Liver (tissue), 9 donors: ENCODE results near the gene PRSS16. TPM values are rescaled to one million over a fixed set of nuclear protein-coding genes. Genes with fewer than 3 reads are reported as not detected.

Experiments used
- DNase-seq: peaks from one replicate; pipeline ENCODE4 v3.0.0-alpha.2; 2017; ENCODE audit warnings: low spot score
- H3K27ac ChIP-seq, 2 donors: one replicate each; pipeline ENCODE4 v1.7.0; 2013; ENCODE audit warnings: inconsistent platforms in 2 of 2, low read length in 2 of 2, control low read depth in 1 of 2, low read depth in 1 of 2, mild to moderate bottlenecking in 1 of 2
- H3K27me3 ChIP-seq, 4 donors: one replicate each; pipeline versions ENCODE4 v1.6.1 to v1.7.0; 2013; ENCODE audit warnings: low read length in 3 of 4, inconsistent platforms in 1 of 4, mild to moderate bottlenecking in 1 of 4, moderate library complexity in 1 of 4; ENCODE audit not compliant: control insufficient read depth in 4 of 4, insufficient read depth in 4 of 4
- H3K36me3 ChIP-seq, 4 donors: one replicate each; pipeline versions ENCODE4 v1.6.1 to v1.7.0; 2013; ENCODE audit warnings: low read length in 3 of 4, mild to moderate bottlenecking in 3 of 4, low read depth in 1 of 4, moderate library complexity in 1 of 4; ENCODE audit not compliant: control insufficient read depth in 4 of 4, insufficient read depth in 3 of 4
- H3K4me1 ChIP-seq, 4 donors: one replicate each; pipeline versions ENCODE4 v1.6.1 to v1.7.0; 2013; ENCODE audit warnings: low read length in 3 of 4, mild to moderate bottlenecking in 3 of 4, moderate library complexity in 1 of 4; ENCODE audit not compliant: control insufficient read depth in 4 of 4, insufficient read depth in 4 of 4
- H3K4me3 ChIP-seq, 3 donors: one replicate each; pipeline versions ENCODE4 v1.6.1 to v1.7.0; 2013; ENCODE audit warnings: low read length in 3 of 3, control low read depth in 1 of 3, low read depth in 1 of 3, mild to moderate bottlenecking in 1 of 3
- H3K9ac ChIP-seq, 2 donors: one replicate each; pipeline ENCODE4 v1.7.0; 2013; ENCODE audit warnings: low read length in 2 of 2, mild to moderate bottlenecking in 2 of 2, moderate library complexity in 2 of 2, control low read depth in 1 of 2, low read depth in 1 of 2
- H3K9me3 ChIP-seq, 4 donors: one replicate each; pipeline versions ENCODE4 v1.6.1 to v1.7.0; 2013; ENCODE audit warnings: low read length in 3 of 4; ENCODE audit not compliant: control insufficient read depth in 4 of 4
- EGR1 ChIP-seq, 2 donors: IDR thresholded peaks; 2 replicates each; pipeline ENCODE4 v1.6.1; 2016 to 2018; ENCODE audit warnings: antibody characterized with exemption in 2 of 2, low read depth in 2 of 2
- FOXA1 ChIP-seq: IDR thresholded peaks from 2 replicates; pipeline ENCODE4 v1.6.1; 2016; ENCODE audit warnings: antibody characterized with exemption
- FOXA2 ChIP-seq: IDR thresholded peaks from 2 replicates; pipeline ENCODE4 v1.6.1; 2016; ENCODE audit warnings: antibody characterized with exemption
- GABPA ChIP-seq, 2 donors: IDR thresholded peaks in 1 of 2; conservative IDR thresholded peaks in 1 of 2; 2 replicates each; pipeline ENCODE4 v1.6.1; 2016; ENCODE audit warnings: antibody characterized with exemption in 2 of 2, mild to moderate bottlenecking in 1 of 2, moderate library complexity in 1 of 2
- HNF4A ChIP-seq, 2 donors: conservative IDR thresholded peaks; 2 replicates each; pipeline ENCODE4 v1.6.1; 2016; ENCODE audit warnings: antibody characterized with exemption in 2 of 2, mild to moderate bottlenecking in 2 of 2
- HNF4G ChIP-seq: IDR thresholded peaks from 2 replicates; pipeline ENCODE4 v1.6.1; 2016; ENCODE audit warnings: antibody characterized with exemption
- JUND ChIP-seq, 2 donors: IDR thresholded peaks; 2 replicates each; pipeline ENCODE4 v1.6.1; 2016; ENCODE audit warnings: antibody characterized with exemption in 2 of 2
- MAX ChIP-seq: IDR thresholded peaks from 2 replicates; pipeline ENCODE4 v1.6.1; 2016; ENCODE audit warnings: antibody characterized with exemption
- NR2F2 ChIP-seq: IDR thresholded peaks from 2 replicates; pipeline ENCODE4 v1.6.1; 2016; ENCODE audit warnings: antibody characterized with exemption
- RAD21 ChIP-seq, 2 donors: IDR thresholded peaks; 2 replicates each; pipeline ENCODE4 v1.6.1; 2016; ENCODE audit warnings: antibody characterized with exemption in 2 of 2, mild to moderate bottlenecking in 2 of 2
- RXRA ChIP-seq, 2 donors: IDR thresholded peaks; 2 replicates each; pipeline ENCODE4 v1.6.1; 2017 to 2018; ENCODE audit warnings: antibody characterized with exemption in 2 of 2, mild to moderate bottlenecking in 1 of 2
- SP1 ChIP-seq: IDR thresholded peaks from 2 replicates; pipeline ENCODE4 v1.6.1; 2018; ENCODE audit warnings: antibody characterized with exemption, mild to moderate bottlenecking
- TAF1 ChIP-seq: conservative IDR thresholded peaks from 2 replicates; pipeline ENCODE4 v1.6.1; 2016; ENCODE audit warnings: antibody characterized with exemption, mild to moderate bottlenecking
- YY1 ChIP-seq: IDR thresholded peaks from 2 replicates; pipeline ENCODE4 v1.6.1; 2016; ENCODE audit warnings: antibody characterized with exemption, mild to moderate bottlenecking
- WGBS: extraction: QIAGEN DNeasy Blood & Tissue Kit; methylation state at CpG from one replicate; pipeline ENCODE4 v1.1.7; 2013; 5-methylcytosine and 5-hydroxymethylcytosine counted together
- polyA plus RNA-seq, 2 donors: library from polyadenylated mRNA; stranded (reverse) in 1 of 2; unstranded in 1 of 2; fragments of 200-250 nt in 1 of 2; fragments of >200 nt in 1 of 2; fragmentation: Nextera tagmentation in 1 of 2; extraction: Ambion mirVana in 1 of 2; gene quantifications; one replicate each; pipeline versions ENCODE4 v1.2.1 to v1.2.3, GENCODE V29; 2013 to 2015
- total RNA-seq, 2 donors: library from RNA; depleted of rRNA; stranded (reverse); fragments of >200 nt; gene quantifications; one replicate each; pipeline ENCODE4 v1.2.3, GENCODE V29; 2014
- TF ChIP-seq, protein P1 (sequence below): fragments of 150-350 bp; IDR thresholded peaks from 2 replicates; pipeline ENCODE4 v1.5.1; 2017; ENCODE audit warnings: improper control_type of control experiment, low read depth, low read length; ENCODE audit not compliant: missing input control
- TF ChIP-seq, protein P2 (sequence below): IDR thresholded peaks from 2 replicates; pipeline ENCODE4 v1.6.1; 2016; ENCODE audit warnings: antibody characterized with exemption, mild to moderate bottlenecking
- TF ChIP-seq, protein P3 (sequence below): IDR thresholded peaks from 2 replicates; pipeline ENCODE4 v1.6.1; 2016; ENCODE audit warnings: antibody characterized with exemption
- TF ChIP-seq, protein P4 (sequence below): IDR thresholded peaks from 2 replicates; pipeline ENCODE4 v1.6.1; 2016; ENCODE audit warnings: antibody characterized with exemption
- donor health status: healthy.
- donor health status: healthy.
- donor health status: healthy.
- donor health status: healthy.
- donor health status: healthy.

PRSS16 gene
- total and polyA plus RNA-seq, 4 donors: 0.06 to 0.42 TPM; not detected in 2

DNA sequence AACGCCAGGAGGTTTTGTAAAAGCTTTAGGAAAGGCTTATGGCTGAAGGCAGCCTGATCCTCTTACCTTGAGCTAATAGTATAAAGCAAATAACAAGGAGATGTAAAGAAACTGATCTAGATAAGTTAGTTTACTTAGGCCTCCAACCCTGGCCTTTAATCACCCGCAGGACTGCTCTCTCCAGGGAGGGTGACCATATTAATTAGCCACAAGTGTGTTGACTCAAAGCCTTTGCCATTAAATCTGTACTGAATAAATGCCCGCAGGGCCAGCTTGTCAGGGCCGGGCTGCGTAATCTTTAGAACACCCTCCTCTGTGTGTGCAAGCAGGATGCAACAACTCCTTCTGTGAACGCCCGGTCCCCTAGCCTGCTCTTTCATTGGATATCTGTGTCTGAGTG lies 6.1 kb upstream of the PRSS16 start:
- H3K9me3 ChIP-seq: peaks cover 5 to 20% (median 7%) of the 10 kb centered on the region in 4 donors
- H3K4me1 ChIP-seq: no peaks in the 10 kb centered on the region
- TF ChIP-seq HNF4G (no peak), FOXA2 (no peak), YY1 (no peak)
- 77% methylated on average over 7 of the region's 7 CpGs for WGBS
- H3K27me3 ChIP-seq: peaks cover 0 to 21% (median 14%) of the 10 kb centered on the region in 4 donors
- DNase-seq: no peak
- H3K9ac ChIP-seq: no peak overlapping the region
- H3K36me3 ChIP-seq: no peaks in the 10 kb centered on the region
- no peak overlapping the region for H3K4me3 ChIP-seq
- no peak overlapping the region for H3K27ac ChIP-seq

DNA sequence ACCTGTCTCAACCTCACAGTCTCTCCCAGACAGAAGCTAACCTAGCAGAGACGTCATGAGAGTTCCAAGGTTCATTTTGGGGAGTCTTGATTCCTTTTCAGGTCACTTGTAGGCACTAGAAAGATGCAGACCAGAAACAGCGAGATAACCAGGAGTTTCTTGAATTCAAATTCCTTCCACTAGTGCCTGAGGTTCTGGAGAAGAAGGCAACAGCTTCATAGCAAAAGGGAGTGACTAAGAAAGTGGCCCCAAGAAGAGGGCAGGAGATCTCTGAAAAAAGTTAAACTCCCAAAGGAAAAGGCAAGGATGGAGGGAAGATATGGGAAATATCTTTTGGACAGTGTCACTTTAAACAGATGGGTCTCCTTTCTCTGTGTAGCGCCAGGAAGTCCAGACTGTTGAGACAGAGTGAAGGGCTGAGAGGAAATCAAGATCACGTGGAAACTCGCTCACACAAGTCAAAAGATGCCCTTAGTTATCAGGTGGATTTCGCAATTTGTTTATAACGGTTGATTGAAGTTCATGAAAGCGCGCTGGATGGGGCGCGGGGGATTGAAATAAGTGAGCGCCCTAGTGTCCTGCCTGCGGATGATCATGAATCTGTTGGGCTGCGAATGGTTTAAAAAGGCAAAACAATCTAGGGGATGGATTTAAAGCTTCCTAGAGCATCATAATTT lies 4.8 kb upstream of the PRSS16 start:
- WGBS: 60% methylated on average over 14 of the region's 14 CpGs
- Histone ChIP-seq H3K9ac (no peak overlapping the region), H3K4me1 (no peaks in the 10 kb centered on the region), H3K36me3 (no peaks in the 10 kb centered on the region), H3K27me3 (peaks cover 0 to 15% (median 14%) of the 10 kb centered on the region in 4 donors), H3K27ac (no peak overlapping the region), H3K9me3 (peaks cover 5 to 20% (median 7%) of the 10 kb centered on the region in 4 donors), H3K4me3 (no peak overlapping the region)
- DNase-seq: no peak
- TF ChIP-seq FOXA1 (no peak), TAF1 (no peak), MAX (no peak), HNF4G (no peak), EGR1 (IDR thresholded peaks at IDR 0.05; ENCODE audit: low read depth in 2 of 2) (no peak), JUND (IDR thresholded peaks at IDR 0.05) (no peak), SP1 (no peak), RAD21 (IDR thresholded peaks at IDR 0.05) (no peak), FOXA2 (no peak), RXRA (IDR thresholded peaks at IDR 0.05) (no peak), NR2F2 (no peak), GABPA (IDR thresholded peaks at IDR 0.05 in 1 of 2, conservative IDR thresholded peaks at IDR 0.05 in 1 of 2) (no peak), YY1 (no peak), HNF4A (conservative IDR thresholded peaks at IDR 0.05) (no peak)
- TF ChIP-seq, protein P1, sequence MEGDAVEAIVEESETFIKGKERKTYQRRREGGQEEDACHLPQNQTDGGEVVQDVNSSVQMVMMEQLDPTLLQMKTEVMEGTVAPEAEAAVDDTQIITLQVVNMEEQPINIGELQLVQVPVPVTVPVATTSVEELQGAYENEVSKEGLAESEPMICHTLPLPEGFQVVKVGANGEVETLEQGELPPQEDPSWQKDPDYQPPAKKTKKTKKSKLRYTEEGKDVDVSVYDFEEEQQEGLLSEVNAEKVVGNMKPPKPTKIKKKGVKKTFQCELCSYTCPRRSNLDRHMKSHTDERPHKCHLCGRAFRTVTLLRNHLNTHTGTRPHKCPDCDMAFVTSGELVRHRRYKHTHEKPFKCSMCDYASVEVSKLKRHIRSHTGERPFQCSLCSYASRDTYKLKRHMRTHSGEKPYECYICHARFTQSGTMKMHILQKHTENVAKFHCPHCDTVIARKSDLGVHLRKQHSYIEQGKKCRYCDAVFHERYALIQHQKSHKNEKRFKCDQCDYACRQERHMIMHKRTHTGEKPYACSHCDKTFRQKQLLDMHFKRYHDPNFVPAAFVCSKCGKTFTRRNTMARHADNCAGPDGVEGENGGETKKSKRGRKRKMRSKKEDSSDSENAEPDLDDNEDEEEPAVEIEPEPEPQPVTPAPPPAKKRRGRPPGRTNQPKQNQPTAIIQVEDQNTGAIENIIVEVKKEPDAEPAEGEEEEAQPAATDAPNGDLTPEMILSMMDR: no peak
- TF ChIP-seq, protein P2, sequence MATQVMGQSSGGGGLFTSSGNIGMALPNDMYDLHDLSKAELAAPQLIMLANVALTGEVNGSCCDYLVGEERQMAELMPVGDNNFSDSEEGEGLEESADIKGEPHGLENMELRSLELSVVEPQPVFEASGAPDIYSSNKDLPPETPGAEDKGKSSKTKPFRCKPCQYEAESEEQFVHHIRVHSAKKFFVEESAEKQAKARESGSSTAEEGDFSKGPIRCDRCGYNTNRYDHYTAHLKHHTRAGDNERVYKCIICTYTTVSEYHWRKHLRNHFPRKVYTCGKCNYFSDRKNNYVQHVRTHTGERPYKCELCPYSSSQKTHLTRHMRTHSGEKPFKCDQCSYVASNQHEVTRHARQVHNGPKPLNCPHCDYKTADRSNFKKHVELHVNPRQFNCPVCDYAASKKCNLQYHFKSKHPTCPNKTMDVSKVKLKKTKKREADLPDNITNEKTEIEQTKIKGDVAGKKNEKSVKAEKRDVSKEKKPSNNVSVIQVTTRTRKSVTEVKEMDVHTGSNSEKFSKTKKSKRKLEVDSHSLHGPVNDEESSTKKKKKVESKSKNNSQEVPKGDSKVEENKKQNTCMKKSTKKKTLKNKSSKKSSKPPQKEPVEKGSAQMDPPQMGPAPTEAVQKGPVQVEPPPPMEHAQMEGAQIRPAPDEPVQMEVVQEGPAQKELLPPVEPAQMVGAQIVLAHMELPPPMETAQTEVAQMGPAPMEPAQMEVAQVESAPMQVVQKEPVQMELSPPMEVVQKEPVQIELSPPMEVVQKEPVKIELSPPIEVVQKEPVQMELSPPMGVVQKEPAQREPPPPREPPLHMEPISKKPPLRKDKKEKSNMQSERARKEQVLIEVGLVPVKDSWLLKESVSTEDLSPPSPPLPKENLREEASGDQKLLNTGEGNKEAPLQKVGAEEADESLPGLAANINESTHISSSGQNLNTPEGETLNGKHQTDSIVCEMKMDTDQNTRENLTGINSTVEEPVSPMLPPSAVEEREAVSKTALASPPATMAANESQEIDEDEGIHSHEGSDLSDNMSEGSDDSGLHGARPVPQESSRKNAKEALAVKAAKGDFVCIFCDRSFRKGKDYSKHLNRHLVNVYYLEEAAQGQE: no peak
- TF ChIP-seq, protein P3, sequence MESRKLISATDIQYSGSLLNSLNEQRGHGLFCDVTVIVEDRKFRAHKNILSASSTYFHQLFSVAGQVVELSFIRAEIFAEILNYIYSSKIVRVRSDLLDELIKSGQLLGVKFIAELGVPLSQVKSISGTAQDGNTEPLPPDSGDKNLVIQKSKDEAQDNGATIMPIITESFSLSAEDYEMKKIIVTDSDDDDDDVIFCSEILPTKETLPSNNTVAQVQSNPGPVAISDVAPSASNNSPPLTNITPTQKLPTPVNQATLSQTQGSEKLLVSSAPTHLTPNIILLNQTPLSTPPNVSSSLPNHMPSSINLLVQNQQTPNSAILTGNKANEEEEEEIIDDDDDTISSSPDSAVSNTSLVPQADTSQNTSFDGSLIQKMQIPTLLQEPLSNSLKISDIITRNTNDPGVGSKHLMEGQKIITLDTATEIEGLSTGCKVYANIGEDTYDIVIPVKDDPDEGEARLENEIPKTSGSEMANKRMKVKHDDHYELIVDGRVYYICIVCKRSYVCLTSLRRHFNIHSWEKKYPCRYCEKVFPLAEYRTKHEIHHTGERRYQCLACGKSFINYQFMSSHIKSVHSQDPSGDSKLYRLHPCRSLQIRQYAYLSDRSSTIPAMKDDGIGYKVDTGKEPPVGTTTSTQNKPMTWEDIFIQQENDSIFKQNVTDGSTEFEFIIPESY: no peak
- TF ChIP-seq, protein P4, sequence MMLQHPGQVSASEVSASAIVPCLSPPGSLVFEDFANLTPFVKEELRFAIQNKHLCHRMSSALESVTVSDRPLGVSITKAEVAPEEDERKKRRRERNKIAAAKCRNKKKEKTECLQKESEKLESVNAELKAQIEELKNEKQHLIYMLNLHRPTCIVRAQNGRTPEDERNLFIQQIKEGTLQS: no peak
